Measurements from ENCODE around the gene PARD6A.
"Not testable (repeated sequence)": the region's sequence is repeated elsewhere in the genome, so short reads cannot be mapped to it uniquely, and the experiment has no call there.

The PARD6A gene

DNA sequence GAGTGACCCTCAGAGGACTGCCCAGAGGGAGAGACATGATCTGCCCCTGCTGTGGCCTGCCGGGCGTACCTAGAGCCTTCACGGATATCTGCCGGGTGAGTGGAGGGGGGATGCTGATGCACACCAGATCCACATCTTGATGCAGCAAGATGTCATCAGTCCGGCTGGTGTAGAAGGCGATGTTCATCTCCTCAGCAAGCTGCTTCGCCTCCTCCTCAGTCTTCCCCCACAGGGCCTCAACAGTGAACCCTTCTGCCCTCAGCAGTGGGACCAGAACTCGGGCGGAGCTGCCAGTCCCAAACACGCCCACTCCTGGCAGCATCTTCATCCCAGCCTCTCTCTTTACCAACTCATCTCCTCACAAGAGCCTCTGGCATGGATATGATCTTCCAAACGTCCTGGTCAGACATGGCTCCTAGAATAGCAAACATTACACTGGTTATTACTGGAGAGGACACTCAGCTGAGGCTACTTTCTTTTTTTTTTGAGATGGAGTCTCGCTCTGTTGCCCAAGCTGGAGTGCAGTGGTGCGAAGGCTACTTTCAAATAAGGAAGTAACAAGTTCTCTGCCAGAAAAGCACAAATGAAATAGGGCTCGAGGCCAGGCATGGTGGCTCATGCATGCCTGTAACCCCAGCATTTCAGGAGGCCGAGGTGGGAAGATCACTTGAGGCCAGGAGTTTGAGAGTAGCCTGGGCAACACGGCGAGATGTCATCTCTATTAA is 24.8 kb downstream of the PARD6A start:
- no peak for DNase-seq
- ATAC-seq = no peak

DNA sequence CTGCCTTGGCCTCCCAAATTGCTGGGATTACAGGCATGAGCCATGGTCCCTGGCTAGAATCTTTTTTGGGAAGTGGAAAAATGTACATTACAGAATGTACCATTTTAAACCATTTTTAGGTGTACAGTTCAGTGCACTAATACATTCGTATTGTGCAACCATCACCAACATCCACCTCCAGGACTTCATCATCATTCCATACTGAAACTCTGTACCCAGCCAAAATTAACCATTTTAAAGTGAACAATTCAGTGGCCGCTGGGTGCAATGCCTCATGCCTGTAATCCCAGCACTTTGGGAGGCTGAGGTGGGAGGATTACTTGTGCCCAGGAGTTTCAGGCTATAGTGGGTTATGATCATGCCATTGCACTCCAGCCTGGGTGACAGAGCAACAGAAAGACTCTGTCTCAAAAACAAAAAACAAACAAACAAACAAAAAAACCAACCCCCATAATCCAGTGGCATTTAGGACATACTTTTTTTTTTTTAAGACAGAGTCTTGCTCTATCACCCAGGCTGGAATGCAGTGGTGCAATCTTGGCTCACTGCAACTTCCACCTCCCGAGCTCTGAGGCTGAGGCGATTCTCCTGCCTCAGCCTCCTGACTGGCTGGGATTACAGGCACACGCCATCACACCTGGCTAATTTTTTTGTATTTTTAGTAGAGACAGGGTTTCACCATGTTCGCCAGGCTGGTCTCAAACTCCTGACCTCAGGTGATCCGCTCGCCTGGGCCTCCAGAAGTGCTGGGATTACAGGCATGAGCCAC is 32.9 kb downstream of the PARD6A start:
- not testable (repeated sequence) for DNase-seq, ATAC-seq

DNA sequence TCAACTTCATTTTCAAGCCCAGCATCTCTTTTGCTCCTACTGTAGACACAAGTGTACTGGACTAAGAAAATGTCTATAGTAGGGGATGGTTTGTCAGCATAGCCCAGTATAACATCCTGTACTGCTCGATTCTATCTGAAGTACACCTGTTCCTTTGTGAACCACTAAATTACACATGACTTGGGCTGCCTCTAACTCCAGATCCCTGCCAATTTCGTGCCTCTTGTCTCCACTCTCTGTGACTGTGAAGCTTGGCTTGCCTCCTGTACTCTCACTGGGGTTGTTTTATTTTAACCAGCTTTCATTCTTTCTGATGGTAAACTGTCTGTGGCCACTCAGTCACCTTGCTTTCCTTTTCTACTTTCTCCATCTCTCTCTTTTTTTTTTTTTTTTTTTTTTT is 33.9 kb downstream of the PARD6A start:
- DNase-seq = no peak
- ATAC-seq = no peak

DNA sequence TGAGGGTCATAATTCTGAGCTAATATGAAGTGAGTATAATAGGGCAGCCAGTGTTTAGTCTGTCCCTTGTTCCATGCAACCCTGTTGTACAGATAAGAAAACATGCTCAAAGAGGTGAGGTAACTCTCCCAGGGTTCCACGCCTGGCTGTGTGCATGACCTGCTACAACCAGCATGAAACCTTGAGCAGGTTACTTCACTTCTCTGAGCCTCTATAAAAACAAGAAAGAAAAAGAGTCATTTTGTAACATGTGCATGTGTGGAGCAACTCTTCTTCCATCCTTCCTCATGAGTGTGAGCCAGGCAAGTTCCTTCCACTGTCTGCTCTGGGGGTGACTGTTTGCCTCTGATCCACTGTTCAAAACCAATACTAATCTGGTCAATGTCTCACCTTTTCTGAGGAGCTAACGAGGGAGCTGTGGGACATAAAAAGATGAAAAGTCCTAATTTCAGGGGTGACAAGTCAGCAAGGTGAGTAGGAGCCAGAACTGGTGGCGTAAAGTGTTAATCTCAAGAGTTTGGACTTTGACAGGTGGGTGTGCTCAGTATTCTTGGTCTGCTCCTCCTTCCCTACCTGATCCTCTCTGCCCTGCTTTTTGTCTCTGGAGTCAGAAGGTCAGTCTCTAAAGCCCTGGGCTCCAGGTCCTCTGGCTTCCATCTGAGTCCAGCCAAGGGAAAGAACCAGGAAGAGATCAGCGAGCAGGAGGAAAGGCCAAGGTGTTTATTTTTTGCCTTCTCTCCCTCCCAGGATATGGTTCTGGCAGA is 36.8 kb downstream of the PARD6A start:
- no peak for ATAC-seq
- DNase-seq = no peak

DNA sequence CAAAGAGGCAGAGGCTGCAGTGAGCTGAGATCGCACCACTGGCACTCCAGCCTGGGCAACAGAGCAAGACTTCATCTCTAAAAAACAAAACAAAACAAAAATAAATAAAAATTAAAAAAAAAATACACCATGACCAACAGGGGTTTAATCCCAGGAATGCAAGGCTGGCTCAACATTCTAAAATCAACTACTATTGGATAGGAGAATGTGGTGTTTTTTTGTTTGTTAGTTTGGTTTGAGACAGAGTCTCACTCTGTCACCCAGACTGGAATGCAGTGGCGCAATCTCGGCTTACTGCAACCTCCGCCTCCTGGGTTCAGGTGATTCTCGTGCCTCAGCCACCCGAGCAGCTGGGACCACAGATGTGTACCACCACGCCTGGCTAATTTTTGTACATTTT is 38.5 kb downstream of the PARD6A start:
- no peak for ATAC-seq
- no peak for DNase-seq

DNA sequence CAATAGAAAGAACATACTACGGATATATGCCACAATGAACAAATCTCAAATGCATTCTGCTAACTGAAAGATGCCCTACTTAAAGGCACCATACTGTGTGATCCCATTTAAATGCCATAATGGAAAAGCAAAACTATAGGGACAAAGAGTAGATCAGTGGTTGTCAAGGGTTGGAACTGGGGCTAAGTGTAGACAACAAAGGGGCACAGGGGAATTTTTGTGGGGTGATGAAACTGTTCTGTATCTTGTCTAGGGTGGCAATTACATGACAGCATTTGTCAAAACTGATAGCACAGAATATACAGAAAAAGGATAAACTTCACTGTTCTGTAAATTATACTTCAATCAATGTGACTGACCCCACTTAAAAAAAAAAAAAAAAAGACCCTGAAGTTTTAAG is 40.7 kb downstream of the PARD6A start:
- ATAC-seq (no peak), DNase-seq (no peak)

DNA sequence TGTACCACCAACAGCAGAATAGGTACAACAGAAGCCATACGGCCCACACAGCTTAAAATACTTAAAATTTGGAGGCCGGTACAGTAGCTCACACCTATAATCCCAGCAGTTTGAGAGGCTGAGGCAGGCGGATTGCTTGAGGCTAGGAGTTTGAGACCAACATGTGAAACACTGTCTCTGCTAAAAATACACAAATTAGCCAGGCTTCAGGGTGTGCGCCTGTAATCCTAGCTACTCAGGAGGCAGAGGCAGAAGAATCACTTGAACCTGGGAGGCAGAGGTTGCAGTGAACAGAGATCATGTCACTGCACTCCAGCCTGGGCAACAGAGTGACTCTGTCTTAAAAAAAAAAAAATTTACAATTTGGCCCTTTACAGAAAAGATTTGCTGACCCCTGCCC is 41.4 kb downstream of the PARD6A start:
- DNase-seq (no peak), ATAC-seq (no peak)

DNA sequence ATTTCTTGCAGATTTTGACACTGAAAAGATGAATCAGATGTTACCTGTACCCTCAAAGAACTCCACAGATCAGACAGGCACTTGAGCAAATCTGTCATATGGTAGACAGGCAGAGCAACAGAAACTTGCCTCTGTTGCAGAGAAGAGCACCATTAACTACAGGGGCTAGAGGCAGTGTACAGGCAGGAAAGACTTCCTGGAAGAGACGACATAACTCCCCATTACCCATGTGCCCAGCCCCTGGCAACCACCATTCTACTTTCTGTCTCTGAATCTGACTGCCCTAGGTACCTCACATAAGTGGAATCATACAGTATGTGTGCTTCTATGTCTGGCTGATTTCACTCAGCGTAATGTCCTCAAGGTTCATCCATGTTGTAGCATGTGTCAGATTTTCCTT is 42.9 kb downstream of the PARD6A start:
- peak; percentile 43 for ATAC-seq
- no peak for DNase-seq

DNA sequence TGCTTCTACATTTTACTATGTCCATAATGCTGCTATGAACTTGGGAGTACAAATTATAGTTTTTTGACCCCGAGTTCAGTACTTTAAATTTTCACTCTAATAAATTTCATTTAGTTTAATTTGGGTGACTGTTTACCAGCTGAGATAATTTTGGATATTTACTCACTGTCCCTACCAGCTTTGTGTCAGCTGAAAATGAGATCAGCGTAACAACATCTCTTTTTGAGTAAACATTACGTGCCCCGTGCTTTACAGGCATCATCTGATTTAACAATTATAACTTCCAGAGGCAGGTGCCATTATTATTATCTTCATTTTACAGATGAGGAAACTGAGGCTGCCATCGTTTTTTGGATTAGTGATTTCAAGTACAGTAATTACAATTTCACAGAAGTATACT is 43.4 kb downstream of the PARD6A start:
- ATAC-seq = no peak

DNA sequence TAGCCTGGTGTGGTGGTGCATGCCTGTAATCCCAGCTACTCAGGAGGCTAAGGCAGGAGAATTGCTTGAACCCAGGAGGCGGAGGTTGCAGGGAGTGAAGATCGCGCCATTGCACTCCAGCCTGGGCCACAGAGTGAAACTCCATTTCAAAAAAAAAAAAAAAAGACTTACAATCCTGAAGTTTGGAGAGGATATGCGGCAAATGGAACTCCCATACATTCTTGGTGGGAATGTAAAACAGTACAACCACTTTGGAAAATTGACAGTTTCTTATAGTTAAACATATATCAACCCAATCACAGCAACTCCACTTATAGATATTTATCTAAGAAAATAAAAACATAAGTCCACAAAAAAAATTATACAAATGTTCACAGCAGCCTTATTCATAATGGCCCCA is 46.5 kb downstream of the PARD6A start:
- no peak for DNase-seq
- ATAC-seq = no peak

More for the DNA sequence above, 43.4 kb downstream of the PARD6A start:
- DNase-seq = no peak

DNA sequence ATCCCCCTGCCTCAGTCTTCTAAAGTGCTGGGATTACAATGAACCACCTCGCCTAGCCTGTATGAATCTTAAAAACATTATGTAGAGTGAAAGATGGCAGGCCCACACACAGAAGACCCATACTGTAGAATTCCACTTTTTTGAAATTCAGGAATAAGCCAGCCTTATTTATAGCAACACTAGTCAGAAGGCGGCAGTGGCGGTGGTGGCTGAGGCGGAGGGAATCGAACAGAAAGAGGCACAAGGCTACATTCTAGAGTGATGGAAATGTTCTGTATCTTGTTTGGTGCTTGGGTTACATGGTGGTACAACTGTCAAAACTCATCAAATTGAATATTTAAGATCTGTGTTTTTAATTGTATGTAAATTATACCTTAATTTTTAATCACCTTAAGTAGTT is 47.0 kb downstream of the PARD6A start:
- no peak for DNase-seq
- ATAC-seq = no peak

DNA sequence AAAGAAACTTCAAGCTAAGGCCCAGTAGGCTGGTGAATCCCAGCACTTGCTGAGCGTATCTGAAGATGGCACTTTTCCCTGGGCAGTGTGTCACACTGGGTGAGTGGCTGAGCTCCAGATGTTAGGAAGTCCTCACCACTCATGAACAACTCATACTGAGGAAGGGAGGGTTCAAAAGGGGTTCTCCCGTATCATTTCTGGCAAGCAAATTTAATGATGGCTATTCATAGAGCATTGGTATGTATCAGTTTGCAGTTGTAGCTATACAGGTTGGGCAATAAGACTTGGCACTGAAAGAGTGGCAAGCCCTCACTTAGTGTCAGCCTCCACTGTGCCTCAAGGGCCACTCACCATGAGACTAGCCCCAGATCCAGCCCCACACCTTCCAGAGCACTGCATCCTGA is 47.6 kb downstream of the PARD6A start:
- DNase-seq = no peak

DNA sequence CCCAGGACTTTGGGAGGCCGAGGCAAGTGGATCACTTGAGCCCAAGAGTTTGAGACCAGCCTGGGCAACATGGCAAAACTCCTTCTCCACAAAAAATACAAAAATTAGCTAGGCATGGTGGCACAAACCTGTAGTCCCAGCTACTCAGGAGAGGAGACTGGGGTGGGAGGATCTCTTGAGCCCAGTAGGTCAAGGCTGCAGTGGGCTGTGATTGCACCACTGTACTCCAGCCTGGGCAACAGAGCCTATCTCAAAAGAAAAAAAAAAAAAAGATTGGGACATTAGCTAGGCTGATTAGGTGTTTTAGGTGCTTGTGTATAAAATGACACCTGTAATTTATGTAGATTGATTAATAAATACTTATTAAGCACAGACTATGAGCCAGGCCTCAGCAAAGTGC is 48.3 kb downstream of the PARD6A start:
- DNase-seq (no peak), ATAC-seq (no peak)

More for the DNA sequence above, 47.6 kb downstream of the PARD6A start:
- no peak for ATAC-seq

DNA sequence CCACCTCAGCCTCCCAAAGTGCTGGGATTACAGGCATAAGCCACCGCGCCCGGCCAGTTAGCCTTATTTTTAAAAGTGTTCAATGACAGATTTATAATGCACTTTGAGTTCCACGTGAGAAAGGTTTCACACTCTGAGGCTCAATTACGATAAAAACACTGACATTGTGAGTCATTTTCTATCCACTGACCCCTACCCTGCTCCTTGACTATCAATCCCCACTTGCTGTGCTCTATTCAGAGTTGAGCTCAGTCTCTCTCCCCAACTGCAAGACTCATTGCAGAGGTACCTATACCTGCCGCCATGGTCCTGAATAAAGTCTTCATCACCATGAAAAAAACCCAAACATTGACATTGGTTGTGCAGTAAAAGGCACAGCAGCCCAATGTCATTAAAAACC is 49.8 kb downstream of the PARD6A start:
- ATAC-seq = no peak
- no peak for DNase-seq

Measured in stimulated activated naive CD8-positive, alpha-beta T cell treated with anti-CD3 and anti-CD28 coated beads, Interleukin-15, Interleukin-2, amounts not matched to agents 100 U/mL and 50 U/mL, for 24 hours (primary cell).